Measurements from ENCODE around the gene NKAIN2.
"Not testable (repeated sequence)": the region's sequence is repeated elsewhere in the genome, so short reads cannot be mapped to it uniquely, and the experiment has no call there.

NKAIN2 gene

GRCh38 chr6:124684621-124685020 lies 881.0 kb downstream of the NKAIN2 start:
- no peak for FAIRE-seq
- no peak for DNase-seq (ENCODE audit: extremely low spot score, insufficient read length, low read depth)

DNA sequence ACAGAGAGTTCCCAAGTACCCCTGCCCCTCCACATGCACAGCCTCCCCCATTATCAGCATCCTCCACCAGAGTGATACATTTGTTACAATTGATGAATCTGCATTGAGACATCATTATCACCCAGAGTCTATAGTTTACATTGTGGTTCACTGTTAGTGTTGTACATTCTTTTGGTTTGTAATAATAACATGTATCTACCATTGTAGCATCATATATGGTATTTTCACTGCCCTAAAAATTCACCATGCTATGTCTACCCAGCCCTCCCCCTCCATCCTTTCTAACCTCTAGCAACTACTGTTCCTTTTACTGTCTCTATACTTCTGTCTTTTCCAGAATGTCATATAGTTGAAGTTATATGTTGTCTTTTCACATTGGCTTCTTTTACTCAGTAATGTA lies 884.7 kb downstream of the NKAIN2 start:
- no peak for FAIRE-seq
- DNase-seq (ENCODE audit: extremely low spot score, insufficient read length, low read depth): no peak

DNA sequence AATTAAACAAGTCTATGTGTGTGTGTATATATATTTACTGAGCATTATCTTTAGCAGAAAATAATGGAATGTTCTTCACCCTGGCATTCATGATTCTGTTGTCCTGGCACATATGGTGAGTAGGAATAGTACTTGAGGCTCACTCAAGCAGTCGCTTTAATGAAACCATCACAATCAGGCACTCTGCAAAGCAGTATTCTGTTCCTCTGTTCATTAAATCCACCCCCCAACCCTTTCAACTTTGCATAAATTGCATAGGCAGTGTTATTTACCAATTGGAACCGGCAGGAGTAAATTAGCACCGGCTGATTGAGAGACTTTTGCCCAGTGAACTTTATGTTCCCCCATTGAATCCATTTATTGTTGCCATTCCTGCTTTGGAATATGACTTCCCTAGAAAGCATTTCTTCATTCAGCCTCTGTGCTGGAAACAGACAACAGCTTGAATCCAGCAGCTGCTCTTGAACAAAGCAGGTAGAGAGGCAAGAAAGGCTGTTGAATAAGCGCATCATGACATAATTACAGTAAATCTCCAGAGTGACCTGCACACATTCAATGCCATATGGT lies 890.6 kb downstream of the NKAIN2 start:
- DNase-seq (ENCODE audit: extremely low spot score, insufficient read length, low read depth) (no peak), FAIRE-seq (no peak)

DNA sequence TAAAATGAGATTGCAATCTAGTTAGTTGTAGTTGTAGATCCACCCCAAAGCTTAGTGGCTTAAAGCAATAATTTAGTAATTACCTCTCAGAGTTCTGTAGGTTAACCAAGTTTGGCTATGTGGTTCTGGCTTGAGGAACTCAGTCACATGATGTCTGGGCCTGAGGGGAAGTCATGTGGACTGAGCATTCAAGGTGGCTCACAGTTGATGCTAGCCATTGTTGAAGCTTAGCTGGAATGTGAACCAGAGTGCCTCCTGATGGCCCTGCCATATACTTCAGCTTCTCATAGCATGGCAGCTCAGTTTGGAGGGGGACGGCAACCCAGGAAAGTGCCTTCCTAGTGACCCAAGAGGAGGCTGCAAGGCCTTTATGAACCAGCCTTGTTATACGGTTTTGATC lies 895.4 kb downstream of the NKAIN2 start:
- FAIRE-seq (no peak), DNase-seq (ENCODE audit: extremely low spot score, insufficient read length, low read depth) (no peak)

DNA sequence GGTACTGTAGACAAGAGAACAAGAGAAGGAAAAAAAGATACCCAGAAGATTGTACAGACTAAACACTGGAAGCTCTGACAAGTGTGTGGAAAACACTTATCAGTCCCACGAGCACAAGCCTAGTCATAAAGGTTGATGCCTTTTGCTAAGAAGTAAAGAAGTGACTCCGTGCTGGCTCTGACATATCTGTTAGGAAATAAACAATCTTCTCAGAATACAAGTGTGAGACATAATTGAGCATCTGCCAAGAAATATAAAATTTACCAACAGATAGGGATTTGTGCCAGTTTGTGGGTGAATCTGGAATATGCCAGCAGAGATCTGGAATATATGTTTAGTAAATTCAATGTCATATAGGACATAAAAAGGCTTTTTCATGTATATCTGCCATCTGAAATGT lies 899.9 kb downstream of the NKAIN2 start:
- no peak for DNase-seq (ENCODE audit: extremely low spot score, insufficient read length, low read depth)
- FAIRE-seq: no peak

GRCh38 chr6:124712532-124712931 lies 908.9 kb downstream of the NKAIN2 start:
- DNase-seq (ENCODE audit: extremely low spot score, insufficient read length, low read depth); FAIRE-seq: not testable (repeated sequence)

DNA sequence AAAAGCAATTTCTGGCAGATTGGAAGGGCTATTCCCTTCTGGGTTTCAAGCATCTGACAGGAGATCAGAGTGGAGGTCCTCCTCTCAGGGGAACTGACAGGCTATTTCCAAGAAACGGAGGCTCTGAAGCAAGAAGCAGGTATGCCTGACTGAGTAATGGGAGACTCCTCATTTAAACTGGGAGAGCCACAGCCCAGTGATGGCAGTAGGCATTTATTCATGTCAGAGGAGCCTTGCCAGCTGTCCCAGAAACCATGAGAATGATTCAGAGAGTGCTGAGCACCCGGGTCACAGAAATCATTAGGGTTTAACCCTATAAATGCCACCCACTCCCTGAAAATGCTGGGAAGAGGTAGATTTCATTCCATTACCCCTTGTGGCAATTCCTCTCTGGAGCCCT lies 911.1 kb downstream of the NKAIN2 start:
- no peak for DNase-seq (ENCODE audit: extremely low spot score, insufficient read length, low read depth)
- no peak for FAIRE-seq

GRCh38 chr6:124719913-124720312 lies 916.2 kb downstream of the NKAIN2 start:
- FAIRE-seq: no peak
- DNase-seq (ENCODE audit: extremely low spot score, insufficient read length, low read depth): no peak

DNA sequence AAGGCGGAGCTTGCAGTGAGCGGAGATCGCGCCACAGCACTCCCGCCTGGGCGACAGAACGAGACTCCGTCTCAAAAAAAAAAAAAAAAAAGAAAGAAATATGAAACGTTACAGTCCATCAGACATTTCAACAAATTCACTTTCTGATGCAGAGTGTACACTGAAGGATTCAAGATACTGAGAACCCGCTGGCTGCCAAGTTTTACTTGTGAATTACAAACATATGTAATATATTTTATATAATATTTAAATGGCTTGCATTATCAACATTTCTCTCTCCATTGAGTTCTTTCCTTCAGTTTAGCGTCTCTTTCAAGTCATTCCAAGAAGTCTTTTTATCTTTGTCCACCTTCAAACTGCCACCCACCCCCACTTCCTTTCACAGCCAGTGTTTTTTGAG lies 917.7 kb downstream of the NKAIN2 start:
- DNase-seq (ENCODE audit: extremely low spot score, insufficient read length, low read depth): no peak
- FAIRE-seq: no peak

- no peak for DNase-seq (ENCODE audit: extremely low spot score, insufficient read length, low read depth)
- FAIRE-seq: no peak
These were observed 918.6 kb downstream of the NKAIN2 start for GRCh38 chr6:124722141-124722878.

DNA sequence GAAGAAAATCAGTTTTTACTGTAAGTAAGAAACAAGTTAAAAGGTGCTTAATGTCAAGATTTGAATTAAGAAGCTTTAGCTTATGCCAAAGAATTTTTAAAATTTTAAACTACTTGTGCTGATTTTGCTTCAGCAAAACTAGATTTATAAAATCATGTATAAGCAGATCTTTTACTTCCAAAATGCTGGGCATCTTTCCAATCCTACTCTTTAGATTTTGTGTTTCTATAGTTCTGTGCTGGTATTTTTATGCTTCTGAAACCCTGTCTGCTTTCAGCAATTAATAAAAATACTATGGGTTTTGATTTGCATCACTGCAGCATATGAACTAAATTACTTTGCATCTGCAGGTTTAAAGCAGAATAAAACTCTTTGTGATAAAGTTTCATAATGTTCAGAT lies 920.0 kb downstream of the NKAIN2 start:
- no peak for DNase-seq (ENCODE audit: extremely low spot score, insufficient read length, low read depth)
- FAIRE-seq: no peak

DNA sequence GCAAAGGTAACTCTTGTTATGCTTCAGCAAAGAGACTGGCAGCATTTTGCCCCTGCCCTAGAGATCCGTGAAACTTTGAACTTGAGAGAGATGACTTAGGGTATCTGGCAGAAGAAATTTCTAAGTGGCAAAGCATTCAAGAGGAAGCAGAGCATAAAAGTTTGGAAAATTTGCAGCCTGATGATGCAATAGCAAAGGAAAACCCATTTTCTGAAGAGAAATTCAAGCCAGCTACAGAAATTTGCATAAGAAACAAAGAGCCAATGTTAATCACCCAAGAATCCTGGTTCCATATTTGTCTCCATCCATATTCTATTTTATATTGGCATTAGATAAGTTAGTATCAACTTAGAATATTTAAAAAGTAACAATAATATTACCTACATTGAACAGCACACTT lies 934.1 kb downstream of the NKAIN2 start:
- FAIRE-seq; DNase-seq (ENCODE audit: extremely low spot score, insufficient read length, low read depth): not testable (repeated sequence)

DNA sequence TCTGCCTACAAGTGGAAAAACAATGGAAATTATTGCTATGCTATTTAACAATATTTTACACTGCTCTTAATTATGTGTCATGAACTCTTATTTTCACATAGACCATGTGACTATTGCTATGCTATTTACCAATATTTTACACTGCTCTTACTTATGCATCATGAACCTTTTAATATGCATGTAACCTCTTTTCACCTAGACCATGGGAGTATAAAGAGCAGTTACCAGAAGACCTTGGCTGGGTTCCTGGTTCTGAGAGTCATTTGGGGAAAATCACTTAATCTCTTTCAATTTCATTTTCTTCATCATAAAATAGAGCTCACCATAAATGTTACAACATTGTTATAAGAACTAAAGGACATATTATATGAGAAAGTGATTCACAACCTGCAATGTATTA lies 934.8 kb downstream of the NKAIN2 start:
- DNase-seq (ENCODE audit: extremely low spot score, insufficient read length, low read depth) (no peak), FAIRE-seq (no peak)

DNA sequence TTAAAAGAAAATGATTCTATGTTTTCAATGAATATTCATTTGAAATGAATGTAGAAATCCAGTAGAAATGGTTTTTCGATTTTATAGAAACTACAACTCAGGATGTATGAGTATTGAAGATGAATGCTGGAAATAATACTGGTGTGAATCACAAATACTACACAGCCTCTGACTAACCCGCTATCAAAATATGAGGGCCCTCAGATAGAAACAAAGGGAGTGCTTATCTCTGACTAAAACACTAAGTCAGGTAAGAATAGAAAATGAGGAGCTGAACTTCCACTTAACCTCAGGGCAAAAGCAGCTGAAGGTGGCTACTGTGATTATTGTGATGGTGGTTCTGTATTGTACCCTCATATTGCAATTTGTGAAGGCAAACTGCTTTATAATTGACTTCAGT lies 937.7 kb downstream of the NKAIN2 start:
- no peak for DNase-seq (ENCODE audit: extremely low spot score, insufficient read length, low read depth)
- FAIRE-seq: no peak

DNA sequence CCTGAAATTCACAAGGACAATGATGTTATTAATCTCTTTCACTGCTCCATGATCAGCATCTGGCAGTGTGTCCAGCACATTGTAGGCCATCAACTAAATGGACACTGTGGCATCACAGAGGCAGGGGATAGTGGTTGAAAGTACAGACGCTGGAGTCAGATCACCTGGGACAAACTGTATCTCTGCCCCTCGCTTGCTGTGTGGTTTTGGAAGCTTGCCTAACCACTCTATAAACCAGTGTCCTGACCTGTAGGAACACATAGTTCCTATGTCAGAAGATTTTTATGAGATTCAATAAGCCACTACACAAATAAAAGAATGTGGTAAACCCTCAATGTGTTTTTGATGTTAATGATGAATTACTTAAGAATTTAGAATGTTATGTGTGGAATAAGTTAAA lies 939.3 kb downstream of the NKAIN2 start:
- DNase-seq (ENCODE audit: extremely low spot score, insufficient read length, low read depth): no peak
- no peak for FAIRE-seq

- DNase-seq (ENCODE audit: extremely low spot score, insufficient read length, low read depth) (no peak), FAIRE-seq (no peak)
These were observed 939.8 kb downstream of the NKAIN2 start for GRCh38 chr6:124743420-124743819.

DNA sequence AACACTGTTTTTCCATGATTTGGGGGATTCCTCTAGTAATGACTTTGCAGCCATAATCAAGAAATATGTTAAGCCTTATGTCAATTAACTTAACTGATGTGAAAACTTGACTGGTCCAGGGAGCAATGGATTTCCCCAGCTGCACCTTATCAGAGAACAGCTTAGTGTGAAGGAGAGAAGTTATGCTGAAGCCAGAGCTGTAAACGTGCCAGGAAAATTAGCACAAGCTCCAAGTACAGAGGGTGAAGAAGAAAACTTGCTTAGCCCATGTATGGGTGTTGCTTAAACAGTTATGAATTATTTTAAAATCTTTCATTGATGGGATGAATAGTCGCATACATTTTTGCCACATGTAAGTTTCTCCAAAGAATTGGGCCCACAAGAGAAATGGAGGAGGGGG lies 943.7 kb downstream of the NKAIN2 start:
- no peak for DNase-seq (ENCODE audit: extremely low spot score, insufficient read length, low read depth)
- FAIRE-seq: no peak

- no peak for FAIRE-seq
- no peak for DNase-seq (ENCODE audit: extremely low spot score, insufficient read length, low read depth)
These were observed 945.1 kb downstream of the NKAIN2 start for GRCh38 chr6:124748778-124749177.

DNA sequence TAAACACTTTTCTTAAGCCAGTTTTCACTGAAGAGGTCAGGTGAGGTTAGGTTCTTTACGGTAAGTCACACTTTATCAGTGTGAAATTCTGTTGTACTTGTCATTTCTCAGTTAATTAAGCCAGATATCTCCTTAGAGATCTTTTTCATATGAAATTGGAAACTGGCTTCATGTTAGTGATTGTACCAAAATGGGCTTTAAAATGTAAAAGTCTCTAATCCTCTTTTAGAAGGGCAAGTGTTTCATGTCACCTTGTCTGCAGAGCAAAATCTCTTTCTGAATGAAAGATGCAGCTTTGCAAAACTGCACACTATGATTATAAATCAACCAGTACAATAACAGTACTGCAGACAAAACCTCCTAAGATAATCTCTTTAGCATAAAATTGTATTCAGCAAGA lies 949.3 kb downstream of the NKAIN2 start:
- DNase-seq (ENCODE audit: extremely low spot score, insufficient read length, low read depth): no peak
- FAIRE-seq: no peak

GRCh38 chr6:124753562-124754105 lies 950.0 kb downstream of the NKAIN2 start:
- no peak for FAIRE-seq
- DNase-seq (ENCODE audit: extremely low spot score, insufficient read length, low read depth): no peak

DNA sequence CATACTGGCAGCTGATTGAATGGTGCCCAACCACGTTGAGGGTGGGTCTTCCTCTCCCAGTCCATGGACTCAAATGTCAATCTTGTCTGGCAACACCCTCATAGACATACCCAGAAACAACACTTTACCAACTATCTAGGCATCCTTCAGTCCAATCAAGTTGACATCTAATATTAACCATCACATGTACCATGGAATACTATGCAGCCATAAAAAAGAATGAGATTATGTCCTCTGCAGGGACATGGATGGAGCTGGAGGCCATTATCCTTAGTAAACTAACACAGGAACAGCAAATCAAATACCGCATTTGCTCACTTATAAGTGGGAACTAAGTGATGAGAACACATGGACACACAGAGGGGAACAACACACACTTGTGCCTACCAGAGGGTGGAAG lies 951.7 kb downstream of the NKAIN2 start:
- DNase-seq (ENCODE audit: extremely low spot score, insufficient read length, low read depth): no peak
- FAIRE-seq: no peak

GRCh38 chr6:124757560-124757959 lies 953.9 kb downstream of the NKAIN2 start:
- FAIRE-seq (no peak), DNase-seq (ENCODE audit: extremely low spot score, insufficient read length, low read depth) (no peak)
